ENCODE data around the gene AIP.

GRCh38 chr11:67433536-67434394 is 49.1 kb upstream of the AIP start:
- TF ChIP-seq, protein P1, sequence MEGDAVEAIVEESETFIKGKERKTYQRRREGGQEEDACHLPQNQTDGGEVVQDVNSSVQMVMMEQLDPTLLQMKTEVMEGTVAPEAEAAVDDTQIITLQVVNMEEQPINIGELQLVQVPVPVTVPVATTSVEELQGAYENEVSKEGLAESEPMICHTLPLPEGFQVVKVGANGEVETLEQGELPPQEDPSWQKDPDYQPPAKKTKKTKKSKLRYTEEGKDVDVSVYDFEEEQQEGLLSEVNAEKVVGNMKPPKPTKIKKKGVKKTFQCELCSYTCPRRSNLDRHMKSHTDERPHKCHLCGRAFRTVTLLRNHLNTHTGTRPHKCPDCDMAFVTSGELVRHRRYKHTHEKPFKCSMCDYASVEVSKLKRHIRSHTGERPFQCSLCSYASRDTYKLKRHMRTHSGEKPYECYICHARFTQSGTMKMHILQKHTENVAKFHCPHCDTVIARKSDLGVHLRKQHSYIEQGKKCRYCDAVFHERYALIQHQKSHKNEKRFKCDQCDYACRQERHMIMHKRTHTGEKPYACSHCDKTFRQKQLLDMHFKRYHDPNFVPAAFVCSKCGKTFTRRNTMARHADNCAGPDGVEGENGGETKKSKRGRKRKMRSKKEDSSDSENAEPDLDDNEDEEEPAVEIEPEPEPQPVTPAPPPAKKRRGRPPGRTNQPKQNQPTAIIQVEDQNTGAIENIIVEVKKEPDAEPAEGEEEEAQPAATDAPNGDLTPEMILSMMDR (IDR thresholded peaks at IDR 0.05; ENCODE audit: extremely low read depth in 1 of 2, insufficient read depth in 1 of 2, low read depth in 1 of 2, low read length in 2 of 2) = no peak
- TF ChIP-seq, protein P2, sequence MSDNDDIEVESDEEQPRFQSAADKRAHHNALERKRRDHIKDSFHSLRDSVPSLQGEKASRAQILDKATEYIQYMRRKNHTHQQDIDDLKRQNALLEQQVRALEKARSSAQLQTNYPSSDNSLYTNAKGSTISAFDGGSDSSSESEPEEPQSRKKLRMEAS (IDR thresholded peaks at IDR 0.05; ENCODE audit: insufficient read depth, insufficient read length) = no peak
- TF ChIP-seq EZH2 (IDR thresholded peaks at IDR 0.05; ENCODE audit: borderline replicate concordance, low read depth, low read length, severe bottlenecking) = no peak

Data from endothelial cell of umbilical vein (primary cell).